Measurements from ENCODE around the gene LY6G5C.

GRCh38 chr6:31626952-31627351 lies 53.9 kb downstream of the LY6G5C start:
- TF ChIP-seq, protein P1, sequence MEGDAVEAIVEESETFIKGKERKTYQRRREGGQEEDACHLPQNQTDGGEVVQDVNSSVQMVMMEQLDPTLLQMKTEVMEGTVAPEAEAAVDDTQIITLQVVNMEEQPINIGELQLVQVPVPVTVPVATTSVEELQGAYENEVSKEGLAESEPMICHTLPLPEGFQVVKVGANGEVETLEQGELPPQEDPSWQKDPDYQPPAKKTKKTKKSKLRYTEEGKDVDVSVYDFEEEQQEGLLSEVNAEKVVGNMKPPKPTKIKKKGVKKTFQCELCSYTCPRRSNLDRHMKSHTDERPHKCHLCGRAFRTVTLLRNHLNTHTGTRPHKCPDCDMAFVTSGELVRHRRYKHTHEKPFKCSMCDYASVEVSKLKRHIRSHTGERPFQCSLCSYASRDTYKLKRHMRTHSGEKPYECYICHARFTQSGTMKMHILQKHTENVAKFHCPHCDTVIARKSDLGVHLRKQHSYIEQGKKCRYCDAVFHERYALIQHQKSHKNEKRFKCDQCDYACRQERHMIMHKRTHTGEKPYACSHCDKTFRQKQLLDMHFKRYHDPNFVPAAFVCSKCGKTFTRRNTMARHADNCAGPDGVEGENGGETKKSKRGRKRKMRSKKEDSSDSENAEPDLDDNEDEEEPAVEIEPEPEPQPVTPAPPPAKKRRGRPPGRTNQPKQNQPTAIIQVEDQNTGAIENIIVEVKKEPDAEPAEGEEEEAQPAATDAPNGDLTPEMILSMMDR (IDR thresholded peaks at IDR 0.05) = no peak
- TF ChIP-seq POLR2A (IDR thresholded peaks at IDR 0.05) = no peak
